Measurements from ENCODE around the gene RIN3.

GRCh38 chr14:92595267-92595666 is 81.7 kb downstream of the RIN3 start:
- TF ChIP-seq CTCF (IDR thresholded peaks at IDR 0.05) (no peak), POLR2A (IDR thresholded peaks at IDR 0.05) (no peak)

Measured in Peyer's patch (tissue), 4 donors.